ENCODE data around the gene LEMD3.

- TF ChIP-seq, protein P1, sequence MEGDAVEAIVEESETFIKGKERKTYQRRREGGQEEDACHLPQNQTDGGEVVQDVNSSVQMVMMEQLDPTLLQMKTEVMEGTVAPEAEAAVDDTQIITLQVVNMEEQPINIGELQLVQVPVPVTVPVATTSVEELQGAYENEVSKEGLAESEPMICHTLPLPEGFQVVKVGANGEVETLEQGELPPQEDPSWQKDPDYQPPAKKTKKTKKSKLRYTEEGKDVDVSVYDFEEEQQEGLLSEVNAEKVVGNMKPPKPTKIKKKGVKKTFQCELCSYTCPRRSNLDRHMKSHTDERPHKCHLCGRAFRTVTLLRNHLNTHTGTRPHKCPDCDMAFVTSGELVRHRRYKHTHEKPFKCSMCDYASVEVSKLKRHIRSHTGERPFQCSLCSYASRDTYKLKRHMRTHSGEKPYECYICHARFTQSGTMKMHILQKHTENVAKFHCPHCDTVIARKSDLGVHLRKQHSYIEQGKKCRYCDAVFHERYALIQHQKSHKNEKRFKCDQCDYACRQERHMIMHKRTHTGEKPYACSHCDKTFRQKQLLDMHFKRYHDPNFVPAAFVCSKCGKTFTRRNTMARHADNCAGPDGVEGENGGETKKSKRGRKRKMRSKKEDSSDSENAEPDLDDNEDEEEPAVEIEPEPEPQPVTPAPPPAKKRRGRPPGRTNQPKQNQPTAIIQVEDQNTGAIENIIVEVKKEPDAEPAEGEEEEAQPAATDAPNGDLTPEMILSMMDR (conservative IDR thresholded peaks at IDR 0.05; ENCODE audit: low read length): no peak
- TF ChIP-seq EZH2phosphoT487 (IDR thresholded peaks at IDR 0.05; ENCODE audit: borderline replicate concordance, low read depth, low read length): no peak
Measured at GRCh38 chr12:65277994-65278575, 108.7 kb downstream of the LEMD3 start.
